ENCODE results near the gene ZDHHC17.

ZDHHC17 gene

DNA sequence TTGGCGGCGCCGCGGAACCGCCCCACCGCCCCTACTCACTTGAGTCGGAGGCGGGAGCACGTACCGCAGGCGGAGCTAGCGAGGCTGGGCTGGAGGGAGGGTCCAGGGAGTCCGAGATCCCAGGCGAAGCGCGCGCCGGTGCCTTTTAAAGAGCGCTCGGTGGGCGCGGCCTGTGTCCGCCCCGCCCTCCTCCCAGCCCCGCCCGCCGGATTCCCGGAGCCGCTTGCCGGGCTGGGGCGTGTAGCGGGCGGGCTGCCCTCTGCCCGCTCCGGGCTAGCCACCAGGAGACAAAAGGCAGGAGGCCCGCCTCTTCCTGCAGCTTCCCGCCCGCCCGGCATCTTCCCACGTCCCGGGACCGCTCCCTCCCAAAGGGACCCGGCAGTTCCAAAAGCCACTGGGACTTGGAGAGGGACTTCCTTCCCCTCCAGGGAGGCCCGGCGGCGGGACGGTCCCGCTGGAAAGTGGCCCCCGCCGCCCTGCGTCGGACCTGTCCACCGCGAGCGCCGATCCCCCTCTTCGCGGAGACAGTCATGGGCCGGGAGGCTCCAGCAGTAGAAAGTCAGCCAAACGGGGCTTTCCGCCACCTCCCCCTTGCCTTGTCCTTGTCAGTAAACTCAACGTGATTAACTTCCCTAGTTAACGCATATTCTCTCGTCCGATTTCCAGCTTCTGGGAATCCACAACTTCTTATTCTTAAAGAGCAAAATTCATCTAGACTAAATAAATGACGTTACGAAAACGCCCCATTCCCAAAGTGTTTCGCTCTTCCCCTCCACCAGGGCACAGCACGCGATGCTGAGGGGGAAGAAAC, 115.2 kb downstream of the ZDHHC17 start, which contains the start of gene CSRP2:
Gene CSRP2 (minus strand): TSS at position 121 of the 811 bp plus-strand sequence. CDS start 12,759 bp downstream, outside the sequence.
- peak; percentile 97 for DNase-seq (ENCODE audit: low spot score)

- DNase-seq (ENCODE audit: low spot score) = no peak
These were observed 116.0 kb downstream of the ZDHHC17 start for GRCh38 chr12:76879710-76880518.

- DNase-seq (ENCODE audit: low spot score) = no peak
These were observed 116.7 kb downstream of the ZDHHC17 start for GRCh38 chr12:76880519-76881023.

DNA sequence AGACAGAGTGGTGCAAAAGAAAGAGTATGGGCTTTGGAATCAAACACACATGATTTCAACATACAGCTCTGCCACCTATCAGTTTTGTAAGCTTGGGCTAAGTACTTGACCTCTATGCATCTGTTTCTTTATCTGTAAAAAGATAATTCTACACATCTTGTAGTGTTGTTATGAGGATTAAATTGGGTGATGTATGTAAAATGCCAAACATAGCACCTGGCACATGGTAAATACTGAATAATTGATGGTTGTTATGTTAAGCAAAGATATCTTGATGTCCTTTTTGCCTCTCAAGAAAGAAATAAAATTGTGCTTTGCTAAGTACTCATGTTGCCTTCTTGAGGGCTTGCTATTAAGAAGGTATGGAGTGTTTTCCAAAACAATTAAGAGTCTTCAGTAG, 117.2 kb downstream of the ZDHHC17 start:
- no peak for DNase-seq (ENCODE audit: low spot score)

DNA sequence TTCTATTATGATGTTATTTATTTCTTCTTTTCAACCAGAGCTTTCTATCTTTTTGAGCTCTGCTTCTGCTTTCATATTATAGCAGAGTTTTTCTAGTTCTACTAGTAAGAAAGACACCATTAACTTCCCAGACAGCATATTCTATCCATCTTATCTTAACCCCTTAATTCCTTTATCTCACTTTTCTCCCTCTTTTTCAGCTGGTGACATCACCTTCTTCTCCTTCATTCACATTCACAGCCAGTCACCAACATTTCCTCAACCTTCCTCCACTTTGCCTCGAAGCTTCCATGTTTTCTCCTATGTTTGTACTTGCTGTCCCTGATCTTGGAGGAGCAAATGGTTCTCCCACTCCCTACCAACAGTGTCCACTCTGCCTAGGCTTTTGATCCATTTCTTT, 118.5 kb downstream of the ZDHHC17 start:
- DNase-seq (ENCODE audit: low spot score) = no peak

GRCh38 chr12:76883151-76883550, 119.2 kb downstream of the ZDHHC17 start:
- DNase-seq (ENCODE audit: low spot score) = peak; percentile 61

DNA sequence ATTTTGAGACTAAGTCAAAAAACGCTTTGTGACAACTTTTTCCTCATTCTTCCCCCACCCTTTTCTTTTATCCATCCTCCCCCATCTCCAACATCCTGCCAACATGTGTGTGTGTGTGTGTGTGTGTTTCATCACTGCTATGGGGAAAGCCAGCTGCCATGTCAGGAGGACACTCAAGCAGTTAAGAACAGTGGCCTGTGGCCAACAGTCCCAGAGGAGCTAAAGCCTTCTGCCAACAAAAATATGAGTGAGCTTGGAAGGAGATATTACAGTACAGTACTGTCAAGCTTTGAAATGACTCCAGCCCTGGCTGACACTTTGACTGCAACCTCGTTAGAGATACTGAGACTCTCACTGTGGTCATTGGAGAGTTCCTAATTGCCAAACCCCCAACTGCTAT, 119.9 kb downstream of the ZDHHC17 start:
- DNase-seq (ENCODE audit: low spot score) = no peak

GRCh38 chr12:76888775-76889174, 124.9 kb downstream of the ZDHHC17 start:
- no peak for DNase-seq (ENCODE audit: low spot score)

GRCh38 chr12:76890151-76891143, 126.5 kb downstream of the ZDHHC17 start:
- no peak for DNase-seq (ENCODE audit: low spot score)

DNA sequence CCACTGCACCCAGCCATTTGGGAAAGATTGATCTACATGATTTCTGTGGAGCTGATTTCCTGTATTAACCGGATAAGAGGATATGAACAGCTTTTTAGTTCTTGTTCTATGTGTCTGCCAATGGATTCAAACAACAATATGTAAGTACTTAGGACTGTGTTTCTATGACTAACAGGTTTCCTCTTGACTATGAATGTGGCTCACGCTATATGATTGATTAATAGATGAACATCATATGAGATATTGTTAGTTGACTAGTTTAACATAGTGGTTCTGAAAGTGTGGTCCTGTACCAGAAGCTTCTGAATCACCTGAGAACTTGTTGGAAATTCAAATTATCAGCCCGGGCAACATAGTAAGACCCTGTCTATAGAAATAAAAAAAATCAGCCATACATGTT, 127.7 kb downstream of the ZDHHC17 start:
- no peak for DNase-seq (ENCODE audit: low spot score)

- no peak for DNase-seq (ENCODE audit: low spot score)
These were observed 131.9 kb downstream of the ZDHHC17 start for GRCh38 chr12:76895796-76896195.

DNA sequence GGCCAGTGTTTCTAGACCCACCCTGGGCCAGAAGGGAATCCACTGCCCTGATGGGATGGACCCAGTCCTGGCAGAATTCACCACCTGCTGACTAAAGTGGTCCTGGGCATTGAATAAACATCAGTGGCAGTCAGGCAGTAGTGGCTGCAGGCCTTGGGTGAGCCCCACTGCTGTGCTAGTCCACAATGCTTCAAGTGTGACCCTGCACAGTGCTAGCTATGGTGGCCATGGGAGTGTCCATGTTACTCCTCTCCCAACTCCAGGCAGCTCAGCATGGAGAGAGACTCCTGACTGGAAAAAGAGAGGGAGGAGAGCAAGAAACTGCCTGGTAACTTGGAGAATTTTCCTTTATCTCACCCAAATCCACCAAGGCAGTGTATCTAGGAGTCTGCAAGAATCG, 132.4 kb downstream of the ZDHHC17 start:
- DNase-seq (ENCODE audit: low spot score) = no peak

DNA sequence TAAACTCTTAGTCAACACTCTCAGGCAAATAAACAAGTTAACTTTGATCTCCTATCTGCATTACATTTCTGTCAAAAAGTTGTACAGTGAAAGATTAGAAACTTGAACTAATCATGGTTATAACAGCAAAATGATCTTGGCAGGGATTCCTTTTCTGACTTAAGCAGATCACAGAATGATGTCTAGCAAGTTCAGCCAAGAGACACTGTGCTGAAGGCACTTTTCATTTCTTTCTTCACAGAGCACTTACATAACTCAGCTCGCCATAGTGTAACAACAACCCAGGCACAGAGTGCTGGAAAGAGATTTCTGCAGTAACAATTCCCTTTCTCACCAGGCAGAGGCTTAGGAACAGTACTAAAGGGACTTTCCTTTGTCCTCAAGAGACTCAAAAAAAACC, 134.5 kb downstream of the ZDHHC17 start:
- no peak for DNase-seq (ENCODE audit: low spot score)

DNA sequence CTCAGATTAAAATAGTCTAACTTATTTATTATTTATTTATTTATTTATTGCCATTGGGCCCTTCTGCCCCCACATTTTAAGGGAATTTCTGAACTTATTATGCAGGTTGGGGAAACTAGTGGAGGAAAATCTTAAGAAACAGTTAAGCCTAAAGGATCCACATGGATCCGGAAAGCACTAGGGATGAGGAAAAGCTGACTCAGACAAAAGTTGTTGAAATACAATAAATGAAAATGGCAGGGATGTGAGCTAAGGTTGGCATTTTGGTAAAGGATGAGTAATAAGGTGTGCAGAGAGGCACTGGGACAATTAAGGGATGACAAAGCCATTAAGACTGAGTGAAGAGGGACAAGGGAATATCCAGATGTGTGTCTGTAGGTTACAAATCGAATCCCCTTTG, 135.6 kb downstream of the ZDHHC17 start:
- DNase-seq (ENCODE audit: low spot score) = no peak

- no peak for DNase-seq (ENCODE audit: low spot score)
These were observed 137.9 kb downstream of the ZDHHC17 start for GRCh38 chr12:76901628-76902380.

Data from AG20443 (cell line).